GM23338 (cell line): ENCODE results near the gene CCDC167. TPM values are rescaled to one million over a fixed set of nuclear protein-coding genes. Genes with fewer than 3 reads are reported as not detected.

Source experiments
- ATAC-seq: fragments of 200-7000 bp; cut with Tn5 transposase; 3 replicates; pipeline ENCODE4 v1.9.1; 2020
- DNase-seq: peaks from one replicate; pipeline ENCODE4 v3.0.0-alpha.2; 2015; ENCODE audit warnings: low spot score
- H2AFZ ChIP-seq: fragments of 200-600 bp; sonication (generic); 2 replicates; pipeline ENCODE4 v1.8.0; 2016; ENCODE audit warnings: antibody characterized with exemption, mild to moderate bottlenecking, moderate library complexity
- H3F3A ChIP-seq: fragments of 200-600 bp; sonication (generic); replicated peaks from 2 replicates; pipeline ENCODE4 v1.8.0; 2017; ENCODE audit warnings: antibody characterized with exemption, mixed run types, low read depth
- H3K27ac ChIP-seq: fragments of 200-600 bp; sonication (generic); 2 replicates; pipeline ENCODE4 v1.6.1; 2016; ENCODE audit warnings: low read depth
- H3K27me3 ChIP-seq: fragments of 200-600 bp; sonication (generic); 2 replicates; pipeline ENCODE4 v1.8.0; 2016; ENCODE audit warnings: mild to moderate bottlenecking, mixed run types, moderate library complexity; ENCODE audit not compliant: insufficient read depth
- H3K36me3 ChIP-seq: fragments of 200-600 bp; sonication (generic); 2 replicates; pipeline ENCODE4 v1.8.0; 2016; ENCODE audit warnings: mild to moderate bottlenecking; ENCODE audit not compliant: insufficient read depth
- H3K4me1 ChIP-seq: fragments of 200-600 bp; sonication (generic); 2 replicates; pipeline ENCODE4 v1.8.0; 2016; ENCODE audit warnings: mild to moderate bottlenecking, moderate library complexity; ENCODE audit not compliant: insufficient read depth
- H3K4me2 ChIP-seq: fragments of 200-600 bp; sonication (generic); 2 replicates; pipeline ENCODE4 v1.7.1; 2017; ENCODE audit warnings: mixed run types
- H3K4me3 ChIP-seq: fragments of 200-600 bp; sonication (generic); 2 replicates; pipeline ENCODE4 v1.6.1; 2016; ENCODE audit warnings: mixed run types
- H3K79me2 ChIP-seq: fragments of 200-600 bp; sonication (generic); replicated peaks from 2 replicates; pipeline ENCODE4 v1.8.0; 2017; ENCODE audit warnings: mild to moderate bottlenecking; ENCODE audit not compliant: insufficient read depth
- H3K9me2 ChIP-seq: fragments of 200-600 bp; sonication (generic); 2 replicates; pipeline ENCODE4 v1.8.0; 2017; ENCODE audit not compliant: insufficient read depth
- H4K20me1 ChIP-seq: fragments of 200-600 bp; sonication (generic); replicated peaks from 2 replicates; pipeline ENCODE4 v1.8.0; 2017; ENCODE audit warnings: mild to moderate bottlenecking; ENCODE audit not compliant: insufficient read depth
- H3K27ac Mint-ChIP-seq: 2 replicates; pipeline ENCODE4 v1.8.0; 2020; ENCODE audit warnings: inconsistent platforms, mild to moderate bottlenecking, moderate library complexity, mixed read lengths
- H3K27me3 Mint-ChIP-seq: 3 replicates; pipeline ENCODE4 v1.8.0; 2022; ENCODE audit warnings: low read depth, mild to moderate bottlenecking, moderate library complexity, mixed read lengths, inconsistent platforms; ENCODE audit not compliant: insufficient read depth, poor library complexity
- H3K36me3 Mint-ChIP-seq: 3 replicates; pipeline ENCODE4 v1.8.0; 2021; ENCODE audit warnings: low read depth, mild to moderate bottlenecking, inconsistent platforms, moderate library complexity, mixed read lengths
- H3K4me1 Mint-ChIP-seq: 3 replicates; pipeline ENCODE4 v1.8.0; 2020; ENCODE audit warnings: mild to moderate bottlenecking, inconsistent platforms, mixed read lengths
- H3K4me3 Mint-ChIP-seq: 3 replicates; pipeline ENCODE4 v1.8.0; 2021; ENCODE audit warnings: moderate library complexity, mild to moderate bottlenecking, inconsistent platforms, mixed read lengths
- H3K9me3 Mint-ChIP-seq: 3 replicates; pipeline ENCODE4 v1.8.0; 2020; ENCODE audit warnings: moderate library complexity, mild to moderate bottlenecking, inconsistent platforms, mixed read lengths
- CREB1 ChIP-seq: fragments of 250-450 bp; sonication (Bioruptor Pico); IDR thresholded peaks from 2 replicates; pipeline ENCODE4 v1.5.0; 2020; ENCODE audit warnings: low read depth, mild to moderate bottlenecking, moderate library complexity
- EZH2 ChIP-seq: fragments of 200-600 bp; sonication (generic); IDR thresholded peaks from one replicate; pipeline ENCODE4 v1.8.0; 2017; ENCODE audit warnings: antibody characterized with exemption, mild to moderate bottlenecking, low read depth; ENCODE audit not compliant: unreplicated experiment
- EZH2phosphoT487 ChIP-seq: fragments of 200-600 bp; sonication (generic); IDR thresholded peaks from one replicate; pipeline ENCODE4 v1.8.1; 2018; ENCODE audit warnings: antibody characterized with exemption; ENCODE audit not compliant: unreplicated experiment
- NANOG ChIP-seq: IDR thresholded peaks from 2 replicates; pipeline ENCODE4 v1.6.1; 2016; ENCODE audit warnings: antibody characterized with exemption, borderline replicate concordance
- POLR2AphosphoS5 ChIP-seq: IDR thresholded peaks from 2 replicates; pipeline ENCODE4 v1.6.1; 2016; ENCODE audit warnings: antibody characterized with exemption, low read depth
- STAT1 ChIP-seq: IDR thresholded peaks from one replicate; pipeline ENCODE4 v1.6.1; 2016; ENCODE audit warnings: antibody characterized with exemption; ENCODE audit not compliant: unreplicated experiment
- ZNF114 ChIP-seq: fragments of 250-450 bp; sonication (Bioruptor Pico); IDR thresholded peaks from 2 replicates; pipeline ENCODE4 v1.5.0; 2020; ENCODE audit warnings: mild to moderate bottlenecking, moderate library complexity
- ZNF331 ChIP-seq: fragments of 250-450 bp; sonication (Bioruptor Pico); IDR thresholded peaks from 2 replicates; pipeline ENCODE4 v1.5.0; 2020; ENCODE audit warnings: low read depth, mild to moderate bottlenecking, moderate library complexity
- polyA plus RNA-seq: library from polyadenylated mRNA; unstranded; fragments of >200 nt; fragmentation: Nextera tagmentation; extraction: Ambion mirVana; gene quantifications from 2 replicates; pipeline ENCODE4 v1.2.1, GENCODE V29; 2016
- total RNA-seq: library from RNA; depleted of rRNA; stranded (reverse); fragments of >200 nt; shearing (Covaris generic); gene quantifications from 2 replicates; pipeline ENCODE4 v1.2.3, GENCODE V29; 2014
- TF ChIP-seq, protein P1 (sequence below): IDR thresholded peaks from one replicate; pipeline ENCODE4 v1.6.1; 2018; ENCODE audit warnings: antibody characterized with exemption; ENCODE audit not compliant: unreplicated experiment
- TF ChIP-seq, protein P2 (sequence below), 2 experiments: fragments of 200-600 bp in 1 of 2; sonication (generic) in 1 of 2; conservative IDR thresholded peaks; 2 replicates each; pipeline versions ENCODE4 v1.5.1 to v1.6.1; 2016 to 2017; ENCODE audit warnings: antibody characterized with exemption in 2 of 2, low read depth in 2 of 2, mild to moderate bottlenecking in 2 of 2, moderate library complexity in 1 of 2

The CCDC167 gene
- total and polyA plus RNA-seq, 2 experiments from 2014 or later, result 17.6 to 21.4 TPM

DNA sequence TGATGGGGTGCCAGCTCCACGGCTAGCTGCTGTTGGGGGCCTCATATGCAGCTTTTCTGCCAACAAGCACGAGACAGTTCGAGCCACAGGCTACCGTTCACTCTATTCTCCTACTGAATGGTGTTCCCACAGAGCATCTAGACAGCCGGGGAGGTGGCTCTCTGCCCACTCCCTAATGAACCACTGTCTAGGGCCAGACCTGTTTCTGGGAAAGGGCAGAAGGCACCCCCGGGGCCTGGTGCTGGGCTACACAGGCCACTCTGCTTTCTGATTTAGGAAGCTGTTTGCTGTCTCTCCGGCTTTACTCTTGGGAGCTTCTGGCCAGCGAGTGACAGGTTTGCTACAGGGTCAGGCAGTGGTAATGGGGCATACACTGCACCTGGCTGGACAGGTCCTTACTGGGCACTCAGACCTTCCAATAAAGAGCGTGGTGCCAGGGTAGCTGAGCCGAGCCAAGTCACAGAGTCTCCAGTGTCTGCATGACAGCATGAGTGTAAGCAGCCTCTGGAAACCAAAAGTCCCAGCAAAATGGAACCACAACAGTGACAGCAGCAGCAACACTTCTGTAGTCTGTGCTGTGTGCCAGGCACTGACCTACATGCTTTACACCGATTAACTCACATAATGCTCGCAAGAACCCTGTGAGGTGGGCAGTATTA is 8.4 kb downstream of the CCDC167 start (continued):
- TF ChIP-seq, protein P1, sequence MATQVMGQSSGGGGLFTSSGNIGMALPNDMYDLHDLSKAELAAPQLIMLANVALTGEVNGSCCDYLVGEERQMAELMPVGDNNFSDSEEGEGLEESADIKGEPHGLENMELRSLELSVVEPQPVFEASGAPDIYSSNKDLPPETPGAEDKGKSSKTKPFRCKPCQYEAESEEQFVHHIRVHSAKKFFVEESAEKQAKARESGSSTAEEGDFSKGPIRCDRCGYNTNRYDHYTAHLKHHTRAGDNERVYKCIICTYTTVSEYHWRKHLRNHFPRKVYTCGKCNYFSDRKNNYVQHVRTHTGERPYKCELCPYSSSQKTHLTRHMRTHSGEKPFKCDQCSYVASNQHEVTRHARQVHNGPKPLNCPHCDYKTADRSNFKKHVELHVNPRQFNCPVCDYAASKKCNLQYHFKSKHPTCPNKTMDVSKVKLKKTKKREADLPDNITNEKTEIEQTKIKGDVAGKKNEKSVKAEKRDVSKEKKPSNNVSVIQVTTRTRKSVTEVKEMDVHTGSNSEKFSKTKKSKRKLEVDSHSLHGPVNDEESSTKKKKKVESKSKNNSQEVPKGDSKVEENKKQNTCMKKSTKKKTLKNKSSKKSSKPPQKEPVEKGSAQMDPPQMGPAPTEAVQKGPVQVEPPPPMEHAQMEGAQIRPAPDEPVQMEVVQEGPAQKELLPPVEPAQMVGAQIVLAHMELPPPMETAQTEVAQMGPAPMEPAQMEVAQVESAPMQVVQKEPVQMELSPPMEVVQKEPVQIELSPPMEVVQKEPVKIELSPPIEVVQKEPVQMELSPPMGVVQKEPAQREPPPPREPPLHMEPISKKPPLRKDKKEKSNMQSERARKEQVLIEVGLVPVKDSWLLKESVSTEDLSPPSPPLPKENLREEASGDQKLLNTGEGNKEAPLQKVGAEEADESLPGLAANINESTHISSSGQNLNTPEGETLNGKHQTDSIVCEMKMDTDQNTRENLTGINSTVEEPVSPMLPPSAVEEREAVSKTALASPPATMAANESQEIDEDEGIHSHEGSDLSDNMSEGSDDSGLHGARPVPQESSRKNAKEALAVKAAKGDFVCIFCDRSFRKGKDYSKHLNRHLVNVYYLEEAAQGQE, result no peak

DNA sequence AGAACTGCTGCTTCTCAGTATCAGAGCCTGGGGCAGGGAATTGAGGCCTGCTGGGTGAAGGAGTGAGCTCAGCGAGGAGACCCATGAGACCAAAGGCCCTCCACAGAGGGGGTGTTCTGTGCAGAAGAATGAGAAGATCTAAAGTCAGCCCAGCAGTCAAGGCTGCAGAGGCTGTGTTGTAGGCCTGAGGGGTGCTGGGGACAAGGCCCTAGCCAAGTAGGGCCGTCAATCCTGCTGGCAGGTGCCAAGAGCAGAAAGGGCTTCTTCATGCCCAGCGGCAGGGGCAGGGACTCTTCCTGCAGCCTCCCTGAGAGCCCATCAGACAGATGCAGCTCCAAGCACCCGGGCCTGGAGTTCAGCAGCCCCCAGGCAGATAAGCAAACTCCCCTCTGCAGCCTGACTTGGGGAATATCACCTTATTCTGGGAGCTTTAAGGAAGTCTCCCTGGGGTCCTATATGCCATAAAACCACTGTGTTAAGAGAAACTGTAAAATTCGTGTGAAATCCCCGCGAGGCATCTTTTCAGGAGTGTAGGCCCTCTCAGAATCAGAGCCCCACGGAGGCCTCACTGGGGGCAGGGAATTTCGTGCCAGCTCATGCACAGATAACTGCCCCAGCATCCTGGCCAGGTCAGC is 9.0 kb downstream of the CCDC167 start:
- H3K4me1 Mint-ChIP-seq, result peaks cover 40% of the 10 kb centered on the region
- 0 out of 2 replicates have a peak, but pooled peaks cover 3% of the 10 kb centered on the region for H3F3A ChIP-seq
- no peak overlapping the region for H3K4me3 ChIP-seq
- H3K9me2 ChIP-seq, result no peaks in the 10 kb centered on the region
- no peaks in the 10 kb centered on the region for H3K9me3 Mint-ChIP-seq
- H3K4me3 Mint-ChIP-seq, result no peak overlapping the region
- H3K27me3 ChIP-seq, result no peaks in the 10 kb centered on the region
- peaks cover 15% of the 10 kb centered on the region for H3K4me1 ChIP-seq
- peaks cover 14% of the 10 kb centered on the region for H3K27me3 Mint-ChIP-seq
- H3K27ac Mint-ChIP-seq, result no peak overlapping the region
- H2AFZ ChIP-seq, result no peak overlapping the region
- no peaks in the 10 kb centered on the region for H3K36me3 Mint-ChIP-seq
- no peaks in the 10 kb centered on the region for H3K79me2 ChIP-seq
- 0 out of 2 replicates have a peak, but pooled peaks cover 5% of the 10 kb centered on the region for H4K20me1 ChIP-seq
- H3K36me3 ChIP-seq, result no peaks in the 10 kb centered on the region
- H3K27ac ChIP-seq, result no peak overlapping the region
- DNase-seq (no peak), ATAC-seq (no peak)
- no peak overlapping the region for H3K4me2 ChIP-seq
- TF ChIP-seq EZH2phosphoT487 (no peak), ZNF331 (no peak), ZNF114 (CRISPR knock-in tag) (no peak), NANOG (no peak), STAT1 (no peak), EZH2 (no peak), POLR2AphosphoS5 (no peak), CREB1 (CRISPR knock-in tag) (no peak)
- TF ChIP-seq, protein P1, result no peak
- TF ChIP-seq, protein P2, sequence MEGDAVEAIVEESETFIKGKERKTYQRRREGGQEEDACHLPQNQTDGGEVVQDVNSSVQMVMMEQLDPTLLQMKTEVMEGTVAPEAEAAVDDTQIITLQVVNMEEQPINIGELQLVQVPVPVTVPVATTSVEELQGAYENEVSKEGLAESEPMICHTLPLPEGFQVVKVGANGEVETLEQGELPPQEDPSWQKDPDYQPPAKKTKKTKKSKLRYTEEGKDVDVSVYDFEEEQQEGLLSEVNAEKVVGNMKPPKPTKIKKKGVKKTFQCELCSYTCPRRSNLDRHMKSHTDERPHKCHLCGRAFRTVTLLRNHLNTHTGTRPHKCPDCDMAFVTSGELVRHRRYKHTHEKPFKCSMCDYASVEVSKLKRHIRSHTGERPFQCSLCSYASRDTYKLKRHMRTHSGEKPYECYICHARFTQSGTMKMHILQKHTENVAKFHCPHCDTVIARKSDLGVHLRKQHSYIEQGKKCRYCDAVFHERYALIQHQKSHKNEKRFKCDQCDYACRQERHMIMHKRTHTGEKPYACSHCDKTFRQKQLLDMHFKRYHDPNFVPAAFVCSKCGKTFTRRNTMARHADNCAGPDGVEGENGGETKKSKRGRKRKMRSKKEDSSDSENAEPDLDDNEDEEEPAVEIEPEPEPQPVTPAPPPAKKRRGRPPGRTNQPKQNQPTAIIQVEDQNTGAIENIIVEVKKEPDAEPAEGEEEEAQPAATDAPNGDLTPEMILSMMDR (conservative IDR thresholded peaks at IDR 0.05; ENCODE audit: low read depth in 2 of 2), result no peak
